ENCODE measurements around the gene ATRNL1.

GRCh38 chr10:115696747-115697146, 603.6 kb downstream of the ATRNL1 start:
- TF ChIP-seq CTCF (IDR thresholded peaks at IDR 0.05) (no peak), POLR2AphosphoS5 (IDR thresholded peaks at IDR 0.05) (no peak), POLR2A (IDR thresholded peaks at IDR 0.05) (no peak)

Data from prostate gland (tissue), 2 donors.